Breast epithelium (tissue), 4 donors: ENCODE data around the gene NT5DC4. TPM values are rescaled to one million over a fixed set of nuclear protein-coding genes. Genes with fewer than 3 reads are reported as not detected.
A peak's percentile ranks its signal among the peaks of the same experiment; 100 is the strongest.

ENCODE experiments used
- DNase-seq, 2 donors: peaks; one replicate each; pipeline ENCODE4 v3.0.0-alpha.2; 2019; ENCODE audit warnings: low spot score in 2 of 2
- H3K27ac ChIP-seq, 2 donors: fragments of 200-600 bp; sonication (generic) in 1 of 2; one replicate each; pipeline ENCODE4 v1.5.1; 2016 to 2019; ENCODE audit warnings: mild to moderate bottlenecking in 1 of 2
- H3K27me3 ChIP-seq, 2 donors: fragments of 200-600 bp; sonication (generic) in 1 of 2; one replicate each; pipeline versions ENCODE4 v1.5.1 to v1.6.0; 2017 to 2019; ENCODE audit warnings: control low read depth in 1 of 2, mild to moderate bottlenecking in 1 of 2
- H3K36me3 ChIP-seq: fragments of 200-600 bp; one replicate; pipeline ENCODE4 v1.5.1; 2019
- H3K4me1 ChIP-seq, 2 donors: fragments of 200-600 bp; sonication (generic); one replicate each; pipeline ENCODE4 v1.5.1; 2016 to 2019; ENCODE audit warnings: control low read depth in 1 of 2
- H3K4me3 ChIP-seq, 3 donors: fragments of 200-600 bp; sonication (generic); 1 replicate in 2 of 3; 2 replicates in 1 of 3; pipeline ENCODE4 v1.5.1; 2016 to 2019; ENCODE audit warnings: mild to moderate bottlenecking in 3 of 3, moderate library complexity in 2 of 3
- H3K9me3 ChIP-seq, 2 donors: fragments of 200-600 bp; sonication (generic) in 1 of 2; one replicate each; pipeline ENCODE4 v1.5.1; 2016 to 2019; ENCODE audit warnings: control low read depth in 1 of 2
- POLR2A ChIP-seq: fragments of 450-650 bp; IDR thresholded peaks from one replicate; pipeline ENCODE4 v1.6.1; 2016; ENCODE audit warnings: antibody characterized with exemption, mild to moderate bottlenecking, moderate library complexity
- POLR2AphosphoS5 ChIP-seq, 3 donors: sonication (generic); formaldehyde crosslinking; IDR thresholded peaks; one replicate each; pipeline ENCODE4 v1.6.1; 2017; ENCODE audit warnings: antibody characterized with exemption in 3 of 3
- intact Hi-C: fragments of 100-400 bp; cut with DNase I; formaldehyde crosslinking; loops from one replicate; pipeline ENCODE4 v1.15.1; 2023; ENCODE audit warnings: low total_unique reads
- total RNA-seq, 3 donors: library from RNA; depleted of rRNA; stranded (reverse); fragments of >200 nt; gene quantifications; one replicate each; pipeline ENCODE4 v1.1.0, GENCODE V29; 2016
- TF ChIP-seq, protein P1 (sequence below), 3 donors: fragments of 450-650 bp; IDR thresholded peaks; one replicate each; pipeline ENCODE4 v1.5.1; 2016 to 2017; ENCODE audit warnings: antibody characterized with exemption in 3 of 3, mild to moderate bottlenecking in 3 of 3, moderate library complexity in 3 of 3

NT5DC4 gene
- total RNA-seq, 3 donors from 2014 or later, result not detected

DNA sequence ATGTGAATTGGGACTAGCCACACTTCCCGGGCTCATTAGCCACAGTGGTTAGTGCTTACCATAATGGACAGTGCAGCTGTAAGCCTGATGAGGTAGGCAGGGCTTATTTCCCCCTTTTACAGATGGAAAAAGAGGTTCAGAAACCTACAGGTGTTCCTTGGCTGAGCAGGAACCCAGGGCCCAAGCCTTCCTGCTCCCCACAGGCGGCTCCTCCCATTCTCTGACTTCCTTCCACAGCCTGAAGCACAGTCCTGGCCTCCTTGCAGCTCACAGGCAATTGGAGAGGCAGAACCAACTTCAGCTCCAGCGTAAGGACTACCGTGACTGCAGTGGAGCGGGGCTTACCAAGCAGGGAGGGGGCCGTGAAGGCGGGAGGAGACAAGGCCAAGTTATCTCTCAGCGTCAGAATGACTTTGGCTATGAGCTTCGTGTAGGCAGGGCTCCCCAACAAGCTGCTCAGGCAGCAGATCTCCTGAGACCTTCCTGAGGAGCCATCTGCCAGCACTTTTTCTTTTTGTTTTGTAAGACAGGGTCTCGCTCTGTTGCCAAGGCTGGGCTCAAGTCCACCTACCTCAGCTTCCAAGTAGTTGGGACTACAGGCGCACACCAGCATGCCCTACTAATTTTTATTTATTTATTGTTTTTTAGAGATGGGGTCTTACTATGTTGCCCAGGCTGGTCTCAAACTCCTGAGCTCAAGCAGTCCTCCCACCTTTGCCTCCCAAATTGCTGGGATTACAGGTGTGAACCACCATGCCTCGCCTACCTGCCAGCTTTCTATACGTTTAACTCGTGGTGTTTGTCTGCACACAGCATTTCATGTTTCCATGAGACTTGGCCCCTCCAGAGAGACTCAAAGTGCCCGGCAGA, 34.2 kb upstream of the NT5DC4 start:
- H3K4me1 ChIP-seq, result no peaks in the 10 kb centered on the region
- intact Hi-C loops, result no loop called here
- no peaks in the 10 kb centered on the region for H3K27me3 ChIP-seq
- H3K36me3 ChIP-seq, result no peaks in the 10 kb centered on the region
- H3K27ac ChIP-seq, result no peak overlapping the region
- no peak for DNase-seq
- no peak overlapping the region for H3K4me3 ChIP-seq
- H3K9me3 ChIP-seq, result no peaks in the 10 kb centered on the region
- TF ChIP-seq POLR2A, result no peak
- TF ChIP-seq, protein P1, sequence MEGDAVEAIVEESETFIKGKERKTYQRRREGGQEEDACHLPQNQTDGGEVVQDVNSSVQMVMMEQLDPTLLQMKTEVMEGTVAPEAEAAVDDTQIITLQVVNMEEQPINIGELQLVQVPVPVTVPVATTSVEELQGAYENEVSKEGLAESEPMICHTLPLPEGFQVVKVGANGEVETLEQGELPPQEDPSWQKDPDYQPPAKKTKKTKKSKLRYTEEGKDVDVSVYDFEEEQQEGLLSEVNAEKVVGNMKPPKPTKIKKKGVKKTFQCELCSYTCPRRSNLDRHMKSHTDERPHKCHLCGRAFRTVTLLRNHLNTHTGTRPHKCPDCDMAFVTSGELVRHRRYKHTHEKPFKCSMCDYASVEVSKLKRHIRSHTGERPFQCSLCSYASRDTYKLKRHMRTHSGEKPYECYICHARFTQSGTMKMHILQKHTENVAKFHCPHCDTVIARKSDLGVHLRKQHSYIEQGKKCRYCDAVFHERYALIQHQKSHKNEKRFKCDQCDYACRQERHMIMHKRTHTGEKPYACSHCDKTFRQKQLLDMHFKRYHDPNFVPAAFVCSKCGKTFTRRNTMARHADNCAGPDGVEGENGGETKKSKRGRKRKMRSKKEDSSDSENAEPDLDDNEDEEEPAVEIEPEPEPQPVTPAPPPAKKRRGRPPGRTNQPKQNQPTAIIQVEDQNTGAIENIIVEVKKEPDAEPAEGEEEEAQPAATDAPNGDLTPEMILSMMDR (IDR thresholded peaks at IDR 0.05), result no peak
- TF ChIP-seq POLR2AphosphoS5 (IDR thresholded peaks at IDR 0.05), result no peak

DNA sequence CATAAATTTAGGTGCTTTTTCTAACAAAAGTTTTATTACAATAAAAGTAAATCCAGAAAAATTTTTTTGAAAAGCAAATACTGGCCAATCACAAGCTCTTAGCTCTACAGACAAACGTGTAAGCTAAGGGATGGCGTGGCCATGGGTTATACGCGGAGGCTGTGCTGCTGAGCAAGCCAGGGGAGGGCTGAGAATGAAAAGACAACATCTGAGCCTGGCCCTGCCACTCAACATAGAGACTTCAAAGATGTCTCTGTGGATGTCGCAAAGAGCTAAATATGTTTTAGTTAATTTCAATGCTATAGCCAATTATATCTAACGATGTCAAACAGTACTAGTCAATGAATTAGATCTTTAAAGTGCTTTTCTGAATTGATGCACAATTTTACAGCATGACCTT, 33.3 kb upstream of the NT5DC4 start:
- no peak overlapping the region for H3K27ac ChIP-seq
- DNase-seq, result no peak
- no peaks in the 10 kb centered on the region for H3K4me1 ChIP-seq
- intact Hi-C loops, result no loop called here
- no peaks in the 10 kb centered on the region for H3K27me3 ChIP-seq
- no peaks in the 10 kb centered on the region for H3K36me3 ChIP-seq
- no peaks in the 10 kb centered on the region for H3K9me3 ChIP-seq
- TF ChIP-seq, protein P1 (IDR thresholded peaks at IDR 0.05), result no peak
- TF ChIP-seq POLR2AphosphoS5 (IDR thresholded peaks at IDR 0.05), result no peak
- no peak for TF ChIP-seq POLR2A
- no peak overlapping the region for H3K4me3 ChIP-seq

DNA sequence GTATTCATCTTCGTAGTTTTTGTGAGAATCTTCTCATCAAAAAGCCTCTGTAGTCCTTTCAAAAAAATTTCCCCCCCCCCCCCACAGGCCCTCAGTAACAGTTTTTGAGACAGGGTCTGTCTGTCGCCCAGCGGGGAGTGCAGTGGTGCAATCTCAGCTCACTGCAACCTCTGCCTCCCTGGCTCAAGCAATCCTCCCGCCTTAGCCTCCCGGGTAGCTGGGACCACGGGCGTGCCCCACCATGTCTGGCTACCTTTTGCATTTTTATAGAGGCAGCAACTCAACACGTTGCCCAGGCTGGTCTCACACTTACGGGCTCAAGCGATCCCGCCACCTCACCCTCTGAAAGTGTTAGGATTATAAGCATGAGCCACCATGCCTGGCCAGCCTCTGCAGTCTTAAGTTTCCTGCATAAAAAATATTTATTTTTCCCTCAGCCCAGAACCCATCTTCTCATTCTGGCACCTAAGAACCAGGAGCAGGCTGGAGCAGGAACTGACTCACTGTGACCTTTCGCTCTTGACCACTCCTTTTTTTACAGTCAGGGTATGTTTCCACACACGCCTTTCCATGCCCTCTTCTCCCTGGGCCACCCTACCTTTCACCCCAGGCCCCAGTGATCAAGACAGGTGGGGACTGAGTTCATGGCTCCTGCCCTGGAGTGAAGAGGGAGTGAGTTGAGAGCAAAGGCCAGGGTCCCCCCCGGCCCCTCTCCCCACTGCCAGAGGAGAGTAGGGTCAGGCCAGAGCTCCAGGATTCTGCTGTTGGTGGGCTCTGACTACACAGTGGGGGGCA, 32.5 kb upstream of the NT5DC4 start:
- Histone ChIP-seq H3K27ac (no peak overlapping the region), H3K4me3 (no peak overlapping the region), H3K4me1 (no peaks in the 10 kb centered on the region), H3K27me3 (no peaks in the 10 kb centered on the region), H3K36me3 (no peaks in the 10 kb centered on the region), H3K9me3 (no peaks in the 10 kb centered on the region)
- no peak for DNase-seq
- intact Hi-C loops, result no loop called here
- TF ChIP-seq, protein P1 (IDR thresholded peaks at IDR 0.05), result no peak
- no peak for TF ChIP-seq POLR2AphosphoS5 (IDR thresholded peaks at IDR 0.05)

DNA sequence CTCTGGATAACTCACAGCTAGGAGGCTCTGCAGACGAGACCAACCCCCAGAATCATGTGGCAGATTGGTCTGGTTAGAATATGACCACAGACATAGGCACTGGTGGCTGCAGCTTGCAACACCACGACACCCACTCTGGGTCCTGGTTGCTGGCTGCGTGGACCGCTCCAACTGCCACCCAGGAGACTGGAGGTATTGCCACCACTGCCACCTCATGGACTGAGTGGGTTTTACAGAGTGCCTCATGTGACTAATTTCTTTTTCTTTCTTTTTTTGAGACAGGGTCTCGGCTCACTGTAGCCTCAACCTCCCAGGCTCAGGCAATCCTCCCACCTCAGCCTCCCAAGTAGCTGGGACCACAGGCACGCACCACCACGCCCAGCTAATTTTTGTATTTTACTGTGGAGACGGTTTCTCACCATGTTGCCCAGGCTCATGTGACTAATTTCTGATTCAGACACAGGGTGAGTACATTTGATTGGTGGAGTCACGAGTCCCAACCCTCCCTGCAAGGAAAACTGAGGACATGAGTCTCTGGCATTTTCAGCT, 29.9 kb upstream of the NT5DC4 start:
- TF ChIP-seq POLR2A (no peak), POLR2AphosphoS5 (IDR thresholded peaks at IDR 0.05) (no peak)
- TF ChIP-seq, protein P1 (IDR thresholded peaks at IDR 0.05), result peak; percentile 44 to 83 (median 78)
- DNase-seq, result peak; percentile 43 to 60
- H3K27ac ChIP-seq, result no peak overlapping the region
- no peak overlapping the region for H3K4me3 ChIP-seq
- no peaks in the 10 kb centered on the region for H3K4me1 ChIP-seq
- no peaks in the 10 kb centered on the region for H3K36me3 ChIP-seq
- no peaks in the 10 kb centered on the region for H3K27me3 ChIP-seq
- no peaks in the 10 kb centered on the region for H3K9me3 ChIP-seq
- intact Hi-C loops, result loop anchor here (5.0 kb wide), 1 partner anchor 64 kb away; no protein-coding TSS in a partner anchor
